Stimulated activated CD4-positive, alpha-beta T cell treated with anti-CD3 and anti-CD28 coated beads, Interleukin-2, amount 100 ng/mL, for 24 hours (primary cell): Measurements from ENCODE around the gene MCRIP2.
A peak's percentile ranks its signal among the peaks of the same experiment; 100 is the strongest.

Experiments used
- DNase-seq, 2 donors: peaks; one replicate each; pipeline ENCODE4 v3.0.0-alpha.2; 2020

MCRIP2 gene

DNA sequence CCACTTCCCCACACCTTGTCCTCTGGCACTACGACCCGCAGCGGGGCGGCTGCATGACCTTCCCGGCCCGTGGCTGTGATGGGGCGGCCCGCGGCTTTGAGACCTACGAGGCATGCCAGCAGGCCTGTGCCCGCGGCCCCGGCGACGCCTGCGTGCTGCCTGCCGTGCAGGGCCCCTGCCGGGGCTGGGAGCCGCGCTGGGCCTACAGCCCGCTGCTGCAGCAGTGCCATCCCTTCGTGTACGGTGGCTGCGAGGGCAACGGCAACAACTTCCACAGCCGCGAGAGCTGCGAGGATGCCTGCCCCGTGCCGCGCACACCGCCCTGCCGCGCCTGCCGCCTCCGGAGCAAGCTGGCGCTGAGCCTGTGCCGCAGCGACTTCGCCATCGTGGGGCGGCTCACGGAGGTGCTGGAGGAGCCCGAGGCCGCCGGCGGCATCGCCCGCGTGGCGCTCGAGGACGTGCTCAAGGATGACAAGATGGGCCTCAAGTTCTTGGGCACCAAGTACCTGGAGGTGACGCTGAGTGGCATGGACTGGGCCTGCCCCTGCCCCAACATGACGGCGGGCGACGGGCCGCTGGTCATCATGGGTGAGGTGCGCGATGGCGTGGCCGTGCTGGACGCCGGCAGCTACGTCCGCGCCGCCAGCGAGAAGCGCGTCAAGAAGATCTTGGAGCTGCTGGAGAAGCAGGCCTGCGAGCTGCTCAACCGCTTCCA, 8.1 kb upstream of the MCRIP2 start:
- no peak for DNase-seq

DNA sequence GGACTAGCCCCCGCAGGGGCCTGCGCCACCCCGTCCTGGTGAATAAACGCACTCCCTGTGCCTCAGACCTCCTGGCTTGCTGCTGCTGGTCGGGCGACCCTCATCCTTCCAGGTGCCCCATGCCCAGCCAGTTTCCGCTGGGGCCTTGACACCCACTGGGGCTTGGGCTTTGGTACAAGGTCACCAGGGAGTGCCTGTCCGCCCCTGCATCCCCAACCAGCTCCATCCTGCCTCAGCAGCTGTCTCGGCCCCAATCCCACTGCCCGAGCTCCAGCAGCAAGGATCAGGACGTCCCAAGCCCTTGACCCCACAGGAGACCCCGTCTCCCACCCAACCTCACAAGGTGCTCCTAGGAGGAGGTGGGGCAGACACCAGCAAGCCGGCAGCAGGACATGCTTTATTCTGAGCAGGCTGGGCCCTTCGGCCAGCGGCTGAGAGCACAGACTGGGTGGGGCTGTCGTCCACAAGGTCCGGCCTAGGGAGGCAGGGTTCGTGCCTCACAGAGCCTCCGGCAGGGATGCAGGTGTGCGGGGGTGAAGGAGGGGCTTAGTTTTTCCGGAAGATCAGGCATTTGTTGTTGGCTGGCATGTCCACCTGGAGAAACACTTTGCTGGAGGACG, 7.5 kb upstream of the MCRIP2 start:
- no peak for DNase-seq

DNA sequence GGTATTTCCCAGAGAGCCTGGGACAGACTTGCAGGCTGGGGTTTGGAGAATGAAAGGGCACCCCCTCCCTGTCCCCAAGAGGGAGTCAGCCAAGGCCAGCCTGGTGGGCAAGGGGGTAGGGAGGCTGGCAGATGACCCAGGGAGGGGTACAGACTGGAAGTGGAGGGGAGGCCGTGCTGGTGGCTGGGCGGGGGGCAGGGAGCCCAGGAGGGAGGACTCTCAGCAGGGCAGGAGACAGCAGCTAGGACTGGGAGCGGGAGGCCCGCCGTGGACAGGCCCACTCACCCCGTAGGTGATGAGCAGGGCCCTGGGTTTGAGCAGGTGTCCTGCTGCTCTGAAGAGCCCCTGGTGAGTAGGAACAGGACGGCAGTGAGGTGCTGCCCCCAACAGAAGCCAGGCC, 6.6 kb upstream of the MCRIP2 start:
- DNase-seq = no peak

DNA sequence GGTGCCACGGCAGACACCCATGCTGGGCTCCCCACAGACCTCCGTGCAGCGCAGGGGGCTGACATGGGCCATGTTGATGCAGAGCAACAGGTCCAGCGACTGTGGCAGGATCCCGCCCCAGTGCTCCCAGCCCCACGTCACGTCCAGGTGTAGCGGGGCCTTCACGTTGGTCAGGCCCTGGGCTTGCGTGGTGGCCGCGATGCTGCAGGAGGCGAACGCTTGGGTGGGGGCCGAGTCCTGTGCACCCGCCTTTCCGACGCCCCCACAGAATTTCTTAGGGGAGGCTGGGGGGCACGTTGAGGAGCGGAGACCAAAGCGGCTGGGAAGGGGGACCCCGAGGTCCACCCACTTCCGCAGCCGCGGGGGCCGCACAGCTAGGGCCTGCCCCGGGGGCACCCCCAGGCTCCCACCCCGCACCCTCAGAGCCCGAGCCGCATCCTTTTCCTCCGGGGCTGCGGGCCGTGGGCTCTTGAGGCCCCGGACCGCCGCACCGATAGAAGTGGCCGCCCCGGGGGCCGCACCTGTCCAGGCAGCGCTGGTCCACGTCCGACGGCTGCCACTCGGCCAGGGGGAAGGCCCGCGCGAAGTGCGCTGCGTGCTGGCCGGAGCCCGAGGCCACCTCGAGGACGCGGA, 5.9 kb upstream of the MCRIP2 start:
- no peak for DNase-seq

DNA sequence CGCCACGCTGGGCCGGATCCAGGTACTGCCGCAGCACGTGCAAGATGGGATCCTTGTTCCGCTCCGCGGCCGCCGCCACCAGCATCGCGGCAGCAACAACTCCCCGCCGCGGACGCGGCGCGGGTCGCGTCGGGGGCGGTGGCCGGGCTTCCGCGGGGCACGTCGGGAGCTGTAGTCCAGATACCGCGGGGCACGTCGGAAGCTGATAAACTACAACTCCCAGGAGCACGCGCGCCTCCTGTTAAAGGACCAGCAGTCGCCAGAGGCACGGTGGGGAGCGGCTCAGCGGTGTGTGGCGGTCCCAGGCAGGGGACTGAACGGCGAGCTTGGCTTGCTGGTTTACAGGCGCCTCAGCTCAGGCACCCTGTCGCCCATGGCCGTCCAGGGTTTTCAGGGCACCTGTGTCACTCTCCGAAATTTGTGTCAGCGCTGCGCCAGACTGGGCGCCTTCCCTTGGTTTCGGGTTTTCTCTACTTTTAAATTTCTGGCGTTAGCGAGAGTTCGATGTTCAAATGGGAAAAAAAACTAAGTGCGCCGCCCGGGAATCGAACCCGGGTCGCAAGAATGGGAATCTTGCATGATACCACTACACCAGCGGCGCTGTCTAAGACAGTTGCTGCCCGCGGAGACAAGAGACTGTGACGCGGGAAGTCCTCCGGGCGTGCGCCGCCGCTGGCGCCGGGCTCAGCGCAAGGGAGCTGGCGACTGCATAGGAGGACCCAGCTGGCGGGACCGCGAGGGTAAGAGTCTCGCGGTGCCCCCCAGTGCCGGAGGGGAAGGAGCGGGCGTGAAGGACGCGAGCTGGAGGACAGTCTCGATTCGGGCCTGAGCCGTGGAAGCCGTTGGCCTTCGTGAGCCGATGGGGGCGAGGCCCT, 5.2 kb upstream of the MCRIP2 start, which contains the start of gene METTL26:
METTL26 (minus strand) TSS at position 100 of the 875 bp plus-strand sequence; CDS start at position 85, 15 bp downstream.
- DNase-seq = peak; percentile 94

DNA sequence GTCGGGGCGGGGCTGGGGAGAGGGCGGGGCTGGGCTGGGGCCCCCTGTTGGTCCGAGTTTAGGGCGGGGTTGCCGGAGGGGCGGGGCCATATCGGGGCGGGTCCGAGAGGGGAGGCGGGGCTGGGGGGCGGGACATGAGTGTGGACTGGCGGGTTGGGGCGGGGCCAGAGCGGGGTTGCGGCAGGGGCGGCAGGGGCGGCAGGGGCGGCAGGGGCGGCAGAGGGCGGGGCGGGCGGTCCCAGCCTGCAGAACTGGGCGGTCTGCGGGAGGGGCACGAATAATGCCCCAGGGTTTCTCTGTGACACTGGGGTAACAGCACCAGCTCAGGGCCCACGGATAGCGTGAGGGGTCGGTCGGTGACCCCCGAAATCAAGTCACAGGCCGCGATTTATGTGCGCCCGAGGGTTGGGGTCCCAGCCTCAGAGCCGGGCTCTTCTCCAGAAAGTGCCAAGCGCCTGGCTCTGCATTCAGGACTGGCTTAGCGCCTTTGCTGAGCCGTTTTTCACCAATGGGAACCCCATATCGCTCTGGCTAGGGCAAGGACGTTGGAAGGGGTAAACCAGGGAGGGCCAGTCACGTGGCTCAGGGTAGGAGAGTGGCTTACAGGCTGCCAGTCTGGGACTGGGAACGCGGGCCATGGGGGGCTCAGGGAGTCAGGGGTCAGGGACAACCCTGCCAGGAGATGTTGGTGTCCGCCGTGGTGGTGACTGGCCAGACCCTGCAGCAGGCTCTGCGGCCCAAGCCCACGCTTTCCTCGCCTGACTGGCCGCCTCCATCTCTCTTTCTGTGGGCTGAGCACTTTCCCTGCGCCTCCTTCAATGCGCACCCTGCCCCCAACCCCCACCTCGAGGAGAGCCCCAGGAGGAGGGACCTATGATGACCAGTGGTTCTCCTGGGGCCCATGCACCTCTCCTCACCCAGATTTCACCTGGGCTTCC, 4.3 kb upstream of the MCRIP2 start:
- peak; percentile 88 to 90 for DNase-seq

DNA sequence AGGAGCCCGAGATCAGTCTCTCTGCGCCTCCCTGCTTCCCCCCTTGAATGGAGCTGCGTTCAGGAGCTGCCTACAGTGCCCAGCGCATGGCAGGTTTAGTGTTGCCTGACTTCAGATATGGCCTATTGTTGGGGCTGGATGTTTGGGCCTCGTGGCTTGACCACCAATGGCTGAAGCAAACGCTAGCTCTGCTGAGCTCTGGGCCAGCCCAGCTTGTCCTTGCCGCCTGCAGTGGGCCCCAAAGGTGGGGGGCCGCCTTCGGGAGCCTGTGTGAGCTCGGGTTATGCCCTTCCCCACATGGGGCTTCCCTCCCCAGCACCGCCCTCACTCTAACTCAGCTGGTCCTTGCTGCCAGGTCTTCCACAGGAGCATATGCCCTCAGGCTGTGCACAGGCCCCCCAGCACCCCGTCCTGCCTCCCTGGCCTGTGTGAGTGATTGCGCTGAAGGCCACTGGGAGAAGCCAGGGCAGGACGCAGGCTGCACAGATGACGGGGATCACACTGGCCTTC, 3.5 kb upstream of the MCRIP2 start:
- no peak for DNase-seq

DNA sequence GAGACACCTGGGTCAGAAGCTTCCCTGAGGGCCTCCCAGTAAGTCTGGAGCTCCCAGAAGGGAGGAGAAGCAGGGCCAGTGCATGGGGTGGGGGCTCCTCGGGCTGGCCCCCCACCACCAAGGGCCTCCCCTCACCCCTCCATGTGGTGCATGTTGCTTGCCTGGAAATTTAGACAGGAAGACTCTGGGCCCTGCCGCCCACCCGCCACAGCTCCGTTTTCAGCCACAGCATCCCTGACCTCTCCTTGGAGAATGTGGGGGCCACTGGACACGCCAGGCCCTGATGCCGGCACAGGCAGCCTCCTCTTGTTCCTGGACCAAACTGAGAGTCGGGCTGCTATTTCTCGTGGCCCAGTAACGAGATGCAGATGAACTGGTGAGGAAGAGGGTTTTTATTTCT, 2.8 kb upstream of the MCRIP2 start:
- no peak for DNase-seq

DNA sequence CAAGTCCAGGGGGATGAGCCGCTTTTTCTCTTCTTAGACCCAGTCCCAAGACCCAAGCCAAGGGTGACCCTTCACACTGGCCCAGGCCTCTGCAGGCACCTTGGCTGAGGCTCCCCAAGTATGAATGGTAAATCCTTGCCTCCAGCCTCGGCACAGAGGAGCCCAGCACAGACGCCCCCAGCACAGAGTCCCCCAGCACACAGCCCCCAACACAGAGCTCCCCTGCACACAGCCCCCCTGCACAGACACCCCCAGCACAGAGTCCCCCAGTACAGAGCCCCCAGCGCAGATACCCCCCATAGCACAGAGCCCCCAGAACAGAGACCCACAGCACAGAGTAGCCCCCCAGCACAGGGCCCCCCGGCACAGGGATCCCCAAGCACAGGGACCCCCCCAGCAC, 1.0 kb upstream of the MCRIP2 start:
- DNase-seq = no peak

DNA sequence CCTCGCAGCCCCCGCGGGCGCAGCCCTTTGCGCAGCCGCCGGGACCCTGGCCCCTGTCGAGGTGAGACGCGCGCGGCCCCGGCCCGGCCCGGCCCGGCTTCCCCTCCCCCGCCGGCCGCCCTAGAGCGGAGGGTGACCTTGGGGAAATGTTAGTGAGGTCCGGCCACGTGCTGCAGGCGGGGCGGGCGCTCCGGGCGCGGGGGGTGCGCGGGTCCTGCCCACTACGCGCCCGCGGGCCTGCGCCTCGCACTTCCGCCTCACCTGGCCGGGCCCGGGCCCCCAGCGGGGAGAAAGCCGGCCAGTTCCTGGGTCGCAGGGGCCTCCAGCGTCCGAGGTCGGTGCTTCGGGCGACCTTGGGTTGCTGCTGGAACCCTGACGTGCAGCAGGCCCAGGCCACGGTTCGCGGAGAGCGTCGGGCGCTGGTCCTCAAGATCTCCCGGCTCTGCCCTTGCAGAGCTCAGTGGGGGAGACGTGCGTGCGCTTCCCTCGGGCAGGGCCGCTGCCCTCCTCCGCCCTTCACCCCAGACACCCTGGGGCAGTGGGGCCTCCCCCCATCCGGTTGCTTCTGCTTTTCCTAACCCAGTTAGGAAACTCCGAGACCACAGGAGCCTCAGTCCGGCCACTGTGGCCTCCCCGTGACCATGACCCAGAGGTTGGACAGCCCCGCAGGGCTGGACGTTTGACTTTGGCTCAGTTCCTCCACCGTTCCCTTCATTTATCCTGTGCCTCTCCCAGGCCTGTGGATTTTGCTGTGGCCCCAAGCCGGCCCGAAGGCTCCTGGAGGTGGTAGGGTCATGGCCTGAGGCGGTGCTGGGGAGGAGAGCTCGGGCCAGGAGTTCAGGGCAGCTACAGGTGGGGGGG, 791 bp downstream of the MCRIP2 start:
- DNase-seq = peak; percentile 48 to 62

DNA sequence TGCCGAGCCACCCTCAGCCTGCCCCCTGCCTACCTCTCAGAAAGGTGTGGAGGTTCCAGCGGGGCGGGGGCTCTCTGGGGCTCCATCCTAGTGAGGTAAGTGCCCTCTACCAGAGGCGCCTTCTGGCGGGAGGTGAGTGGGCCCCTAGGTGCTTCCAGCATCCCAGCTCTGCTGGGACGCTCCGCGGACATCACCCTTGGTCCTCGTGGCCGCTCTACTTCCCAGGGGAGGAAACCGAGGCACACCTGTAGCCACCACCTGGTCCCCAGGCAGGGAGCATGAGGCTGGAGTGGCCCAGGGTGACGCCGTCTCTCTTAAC, 1.4 kb downstream of the MCRIP2 start:
- no peak for DNase-seq

DNA sequence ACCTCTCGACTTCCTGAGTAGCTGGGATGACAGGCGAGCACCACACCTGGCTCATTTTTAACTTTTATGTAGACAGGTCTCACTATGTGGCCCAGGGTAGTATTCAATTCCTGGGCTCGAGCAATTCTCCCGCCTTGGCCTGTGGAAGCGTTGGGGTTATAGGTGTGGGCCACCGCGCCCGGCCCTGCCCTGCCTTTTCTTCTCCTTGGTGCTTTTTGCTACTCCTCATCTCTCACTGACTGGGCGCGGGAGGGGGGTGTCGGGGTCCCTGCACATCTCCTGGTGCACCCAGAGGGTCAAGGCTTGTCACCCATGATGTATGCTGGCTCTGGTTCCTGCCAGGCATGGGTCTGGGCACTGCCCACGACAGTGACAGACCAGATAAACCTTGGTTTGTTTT, 2.9 kb downstream of the MCRIP2 start:
- DNase-seq = no peak

DNA sequence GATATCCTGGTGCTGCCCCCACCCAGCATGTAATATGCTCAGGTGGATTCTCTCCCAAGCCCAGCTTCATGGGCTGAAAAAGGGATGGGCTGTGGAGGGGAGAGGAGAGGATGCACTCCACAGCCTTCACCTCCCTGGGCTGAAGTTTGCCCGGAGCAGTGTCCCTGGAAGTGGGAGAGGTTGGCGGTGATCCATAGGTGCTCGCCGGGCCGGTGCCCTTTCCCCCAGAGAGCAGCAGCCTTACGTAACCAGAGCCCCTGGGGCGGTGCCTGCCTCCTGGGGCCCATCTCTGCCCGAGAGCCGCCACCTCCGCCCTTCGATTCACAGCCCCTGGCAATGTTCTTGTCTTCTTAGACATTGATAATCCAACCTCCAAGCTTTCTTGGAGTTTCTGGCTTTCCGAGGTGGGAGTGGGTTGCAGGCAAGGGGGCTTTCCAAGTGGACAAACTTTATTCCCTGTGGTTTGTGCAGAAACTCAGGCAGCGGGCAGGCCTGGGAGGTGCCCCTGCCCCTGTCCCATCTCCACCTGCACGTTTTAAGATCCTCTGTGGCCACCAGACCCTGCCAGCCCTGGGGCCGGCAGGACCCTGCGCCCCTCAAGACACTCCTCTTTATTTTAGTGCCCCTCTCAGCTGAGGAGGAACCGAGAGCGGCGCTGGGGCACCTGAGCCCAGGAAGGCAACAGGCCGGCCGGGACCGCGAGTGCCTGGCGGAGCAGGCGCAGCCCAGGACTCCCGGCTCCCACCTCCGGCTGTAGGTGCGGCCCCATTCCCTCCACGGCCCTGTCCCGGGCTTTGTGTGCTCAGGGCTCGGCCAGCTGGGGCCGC, 4.4 kb downstream of the MCRIP2 start:
- DNase-seq = no peak

DNA sequence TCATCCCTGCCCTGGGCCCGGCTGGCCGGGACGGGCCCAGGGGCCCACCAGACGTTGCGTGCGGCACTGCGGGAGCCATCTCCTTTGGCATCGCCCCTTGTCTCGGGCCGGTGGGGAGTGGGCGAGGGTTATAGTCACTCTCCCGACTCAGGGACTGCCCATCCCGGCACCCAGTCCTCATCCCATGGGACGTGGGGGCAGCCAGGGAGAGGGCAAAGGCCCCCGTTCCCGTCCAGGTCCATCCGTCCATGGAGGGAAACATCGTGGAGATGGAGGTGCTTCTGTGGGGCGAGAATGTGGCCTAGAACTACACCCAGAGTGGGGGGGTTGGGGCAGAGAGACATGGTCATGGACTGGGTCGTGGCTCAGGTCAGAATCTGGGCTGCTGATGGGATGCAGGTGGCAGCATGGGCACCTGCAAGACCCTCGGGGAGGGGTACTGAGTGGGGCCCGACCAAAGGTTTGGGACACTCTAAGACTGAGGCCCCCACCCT, 5.1 kb downstream of the MCRIP2 start:
- no peak for DNase-seq

DNA sequence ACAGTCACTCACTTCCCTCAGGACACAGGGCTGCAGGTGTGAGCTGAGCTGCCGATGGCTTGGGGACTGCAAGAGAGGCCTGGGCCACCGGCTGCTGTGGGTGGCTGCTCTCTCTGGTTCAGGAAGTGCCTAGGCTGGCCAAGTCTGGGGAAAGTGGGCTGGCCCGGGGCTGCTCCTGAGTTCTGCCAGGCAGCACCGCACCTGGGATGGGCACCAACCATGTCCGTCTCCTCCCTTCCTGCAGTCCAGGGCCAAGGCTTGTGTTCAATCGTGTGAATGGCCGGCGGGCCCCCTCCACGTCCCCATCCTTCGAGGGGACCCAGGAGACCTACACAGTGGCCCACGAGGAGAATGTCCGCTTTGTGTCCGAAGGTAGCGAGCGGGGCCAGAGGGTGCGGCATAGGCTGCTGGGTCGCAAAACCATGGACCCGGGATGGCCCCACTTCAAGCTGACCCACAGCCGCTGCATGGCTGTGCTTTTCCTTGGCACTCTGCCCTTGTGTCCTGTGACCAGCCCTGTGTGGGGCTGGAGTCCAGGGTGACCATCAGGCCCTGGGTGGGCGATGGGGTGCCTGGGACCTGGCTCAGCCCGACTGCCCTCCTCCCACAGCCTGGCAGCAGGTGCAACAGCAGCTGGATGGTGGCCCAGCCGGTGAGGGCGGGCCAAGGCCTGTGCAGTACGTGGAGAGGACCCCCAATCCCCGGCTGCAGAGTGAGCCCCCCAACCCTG, 5.7 kb downstream of the MCRIP2 start:
- no peak for DNase-seq

DNA sequence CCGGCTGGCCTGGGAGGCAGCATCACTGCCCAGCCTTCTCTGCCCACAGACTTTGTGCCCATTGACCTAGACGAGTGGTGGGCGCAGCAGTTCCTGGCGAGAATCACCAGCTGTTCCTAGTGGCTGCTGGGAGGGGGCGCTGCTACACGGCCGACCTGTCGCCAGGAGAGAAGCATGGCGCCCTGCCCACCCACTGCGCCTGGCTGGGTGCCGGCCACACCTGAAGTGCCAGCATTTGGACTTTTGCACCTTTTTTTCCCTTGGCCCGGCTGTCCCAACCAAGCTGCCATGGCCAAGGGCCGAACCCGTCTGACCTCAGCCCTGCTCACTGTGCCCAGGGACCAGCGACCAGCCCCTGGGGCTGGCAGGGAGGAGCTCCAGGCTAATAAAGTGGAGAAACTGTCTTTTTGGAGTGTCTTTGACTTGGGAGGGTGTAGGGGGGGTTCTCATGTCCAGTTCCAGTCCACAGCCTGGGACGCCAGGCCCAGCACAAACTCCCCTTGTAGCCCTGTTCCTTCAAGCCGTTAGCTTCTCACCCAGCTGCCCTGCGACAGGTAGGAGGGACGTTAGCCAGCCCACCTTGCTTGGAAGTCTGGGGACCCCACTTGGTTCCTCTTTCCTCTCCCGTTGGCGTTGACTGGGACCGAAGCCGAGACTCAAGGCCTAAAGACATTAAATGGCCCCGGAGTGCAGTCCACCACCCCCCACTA, 6.6 kb downstream of the MCRIP2 start:
- DNase-seq = peak; percentile 61 to 71

DNA sequence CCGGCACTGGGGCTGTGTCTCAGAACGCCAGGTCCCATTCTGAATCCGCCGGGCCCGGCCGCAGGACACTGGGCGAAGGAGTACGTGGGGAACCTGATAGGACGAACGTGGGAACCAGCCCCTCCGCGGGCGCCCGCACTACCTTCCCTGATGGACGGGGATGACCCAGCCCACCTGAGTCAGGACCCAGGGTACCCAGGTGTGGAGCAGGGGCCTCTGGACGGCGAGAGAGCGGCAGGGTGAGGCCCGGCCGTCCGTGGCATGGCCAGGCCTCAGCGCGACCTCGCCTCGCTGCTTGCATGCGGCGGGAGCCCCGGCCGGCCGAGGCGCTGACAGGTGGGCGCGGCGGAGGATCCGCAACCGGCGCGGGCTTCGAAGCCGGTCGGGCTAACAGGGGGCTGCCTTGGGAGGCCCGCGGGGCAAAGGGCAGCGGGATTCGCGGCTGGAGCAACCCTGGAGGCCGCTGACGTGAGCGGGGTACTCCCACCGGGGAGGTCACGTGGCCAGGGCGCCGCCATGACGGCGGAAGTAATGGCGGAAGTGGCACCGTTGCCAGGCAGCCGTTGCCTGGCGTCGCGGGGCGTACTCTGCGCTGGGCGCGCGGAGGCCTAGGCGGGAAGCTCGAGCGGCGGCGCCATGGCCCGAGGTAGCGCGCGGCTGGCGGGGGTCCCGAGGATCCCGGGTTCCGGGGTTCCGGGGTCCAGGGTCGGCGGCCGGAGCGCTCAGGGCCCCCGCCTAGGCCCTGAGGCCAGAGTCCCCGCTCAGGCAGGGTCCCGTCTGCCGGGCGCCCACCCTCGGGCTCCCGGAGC, 7.4 kb downstream of the MCRIP2 start, which contains the start of gene WDR90:
WDR90 (plus strand) TSS at position 585 of the 809 bp plus-strand sequence; CDS start at position 637, 52 bp downstream.
- peak; percentile 95 to 96 for DNase-seq
